ENCODE data around the gene FOXJ3. TPM values are rescaled to one million over a fixed set of nuclear protein-coding genes. Genes with fewer than 3 reads are reported as not detected.
A peak's percentile ranks its signal among the peaks of the same experiment; 100 is the strongest.
"Not testable (repeated sequence)": the region's sequence is repeated elsewhere in the genome, so short reads cannot be mapped to it uniquely, and the experiment has no call there.

The FOXJ3 gene
- total RNA-seq, 1 donor from 2014 or later: 16.1 TPM

- DNase-seq (ENCODE audit: low read depth, low spot score): no peak
Measured at GRCh38 chr1:42259059-42259738, 75.8 kb downstream of the FOXJ3 start.

- DNase-seq (ENCODE audit: low read depth, low spot score): no peak
Measured at GRCh38 chr1:42258218-42258617, 76.8 kb downstream of the FOXJ3 start.

DNA sequence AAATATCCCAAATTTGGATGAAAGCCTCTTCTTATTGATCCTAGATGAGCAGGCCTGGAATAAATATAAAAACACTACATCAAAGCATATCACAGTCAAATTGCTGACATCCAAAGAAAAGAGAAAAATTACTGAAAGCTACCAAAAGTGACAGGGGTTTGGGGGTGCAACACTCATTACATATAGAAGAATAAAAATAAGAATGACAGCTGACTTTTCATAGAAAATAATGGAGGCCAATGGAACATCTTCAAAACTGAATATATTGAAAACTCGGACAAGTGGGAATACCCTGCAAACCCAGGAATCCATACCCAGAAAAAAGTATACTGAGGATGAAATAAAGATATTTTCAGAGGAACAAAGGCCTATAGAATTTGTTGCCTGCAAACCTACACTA is 84.0 kb downstream of the FOXJ3 start:
- DNase-seq (ENCODE audit: low read depth, low spot score): no peak

- no peak for DNase-seq (ENCODE audit: low read depth, low spot score)
Measured at GRCh38 chr1:42250164-42250563, 84.9 kb downstream of the FOXJ3 start.

GRCh38 chr1:42240966-42241755 is 93.9 kb downstream of the FOXJ3 start:
- DNase-seq (ENCODE audit: low read depth, low spot score): peak; percentile 84

DNA sequence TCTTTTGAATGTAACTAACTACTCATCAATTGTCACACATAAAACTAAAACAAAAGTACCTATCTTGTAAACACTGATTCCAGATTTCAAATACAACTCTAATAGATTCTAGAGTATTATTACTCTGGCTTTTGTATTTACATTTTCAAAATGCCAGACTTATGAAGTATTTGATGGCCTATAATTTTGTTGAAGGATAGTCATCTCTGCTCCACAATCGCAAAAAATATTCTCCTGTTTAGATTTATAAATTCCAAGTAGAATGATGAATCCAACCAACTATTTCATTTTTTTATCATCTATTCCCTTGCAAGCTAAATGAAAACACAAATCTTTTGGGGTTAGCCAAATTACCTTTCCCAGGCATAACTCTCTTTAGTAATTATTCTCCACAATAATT is 95.5 kb downstream of the FOXJ3 start:
- no peak for DNase-seq (ENCODE audit: low read depth, low spot score)

GRCh38 chr1:42239041-42239440 is 96.0 kb downstream of the FOXJ3 start:
- no peak for DNase-seq (ENCODE audit: low read depth, low spot score)

DNA sequence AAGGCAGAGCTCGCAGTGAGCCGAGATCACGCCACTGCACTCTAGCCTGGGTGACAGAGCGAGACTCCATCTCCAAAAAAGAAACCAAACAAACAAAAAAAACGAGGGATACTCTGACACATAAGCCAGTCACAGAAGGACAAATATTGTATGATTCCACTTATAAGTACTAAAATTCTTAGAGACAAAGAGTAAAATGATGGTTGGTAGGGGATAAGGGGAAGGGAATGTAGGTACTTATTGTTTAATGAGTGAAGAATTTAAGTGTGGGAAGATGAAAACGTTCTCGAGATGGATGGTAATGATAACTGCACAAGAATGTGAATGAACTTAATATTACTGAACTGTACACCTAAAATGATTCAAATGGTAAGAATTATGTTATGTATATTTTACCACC is 103.8 kb downstream of the FOXJ3 start:
- DNase-seq (ENCODE audit: low read depth, low spot score): no peak

GRCh38 chr1:42228938-42229337 is 106.1 kb downstream of the FOXJ3 start:
- DNase-seq (ENCODE audit: low read depth, low spot score): no peak

DNA sequence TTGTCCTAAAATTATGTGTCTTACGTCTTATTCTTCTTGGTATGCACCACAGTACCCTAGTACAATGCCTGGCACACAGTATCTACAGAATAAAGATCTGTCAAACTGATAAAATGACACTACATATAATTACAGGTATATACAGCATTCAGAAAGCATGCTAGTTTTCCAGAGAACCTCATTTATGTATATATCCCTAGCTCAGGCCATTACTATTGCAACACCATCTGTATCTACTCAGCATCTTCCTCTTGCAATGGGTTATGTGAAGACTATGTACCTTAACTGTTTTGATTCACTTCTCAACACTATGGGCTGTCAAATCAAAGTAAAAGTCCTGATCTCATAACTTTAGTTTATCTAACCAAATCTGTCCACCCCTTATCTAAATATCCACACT is 112.0 kb downstream of the FOXJ3 start:
- no peak for DNase-seq (ENCODE audit: low read depth, low spot score)

- no peak for DNase-seq (ENCODE audit: low read depth, low spot score)
Measured at GRCh38 chr1:42221952-42222606, 113.0 kb downstream of the FOXJ3 start.

GRCh38 chr1:42221456-42221855 is 113.6 kb downstream of the FOXJ3 start:
- no peak for DNase-seq (ENCODE audit: low read depth, low spot score)

DNA sequence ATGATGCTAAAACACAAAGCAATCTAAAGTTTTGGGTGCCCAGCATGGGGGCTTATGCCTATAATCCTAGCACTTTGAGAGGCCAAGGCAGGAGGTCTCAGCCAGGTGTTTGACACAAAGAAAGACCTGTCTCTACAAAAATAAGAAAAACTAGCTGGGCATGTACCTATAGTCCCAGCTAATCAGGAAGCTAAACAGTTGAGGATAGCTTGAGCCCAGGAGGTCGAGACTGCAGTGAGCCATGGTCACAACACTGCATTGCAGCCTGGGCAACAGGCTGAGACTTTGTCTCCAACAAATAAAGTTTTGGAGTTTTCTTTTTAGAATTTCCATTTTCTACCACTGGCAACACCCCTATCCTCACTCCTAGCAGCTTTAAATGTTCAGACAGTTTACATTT is 115.4 kb downstream of the FOXJ3 start:
- no peak for DNase-seq (ENCODE audit: low read depth, low spot score)

GRCh38 chr1:42214447-42214871 is 120.6 kb downstream of the FOXJ3 start:
- DNase-seq (ENCODE audit: low read depth, low spot score): peak; percentile 65

GRCh38 chr1:42211224-42211623 is 123.8 kb downstream of the FOXJ3 start:
- peak; percentile 13 for DNase-seq (ENCODE audit: low read depth, low spot score)

- no peak for DNase-seq (ENCODE audit: low read depth, low spot score)
Measured at GRCh38 chr1:42210421-42211133, 124.5 kb downstream of the FOXJ3 start.

GRCh38 chr1:42209526-42210251 is 125.3 kb downstream of the FOXJ3 start:
- DNase-seq (ENCODE audit: low read depth, low spot score): no peak

GRCh38 chr1:42206930-42207329 is 128.1 kb downstream of the FOXJ3 start:
- DNase-seq (ENCODE audit: low read depth, low spot score): not testable (repeated sequence)

GRCh38 chr1:42206164-42206563 is 128.9 kb downstream of the FOXJ3 start:
- no peak for DNase-seq (ENCODE audit: low read depth, low spot score)

GRCh38 chr1:42201986-42202385 is 133.0 kb downstream of the FOXJ3 start:
- no peak for DNase-seq (ENCODE audit: low read depth, low spot score)

DNA sequence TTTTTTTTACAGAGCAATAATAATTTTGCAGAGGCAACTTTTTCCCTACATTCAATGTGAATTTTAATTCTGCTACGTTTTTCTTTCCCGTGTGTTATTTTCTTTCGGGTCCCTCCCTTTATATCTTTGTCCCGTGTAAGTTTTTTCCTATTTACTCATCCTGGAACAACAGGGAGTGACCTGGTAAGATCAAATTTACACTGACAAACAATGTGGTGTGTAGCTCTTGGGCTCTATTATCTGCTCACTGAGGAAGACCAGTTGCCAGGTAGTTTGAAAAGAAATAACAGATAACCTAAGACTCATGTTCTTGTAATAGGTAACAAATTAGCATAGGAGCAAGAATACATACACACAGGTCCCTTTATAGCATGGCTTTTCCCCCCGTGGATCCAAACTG is 136.8 kb downstream of the FOXJ3 start:
- no peak for DNase-seq (ENCODE audit: low read depth, low spot score)
